K562 (cell line): ENCODE measurements around the gene NUBP2. TPM values are rescaled to one million over a fixed set of nuclear protein-coding genes. Genes with fewer than 3 reads are reported as not detected.

Experiments used
- ESRRB ChIP-seq: fragments of 250-450 bp; sonication (Bioruptor Pico); IDR thresholded peaks from 2 replicates; pipeline ENCODE4 v1.5.0; 2020; ENCODE audit warnings: mild to moderate bottlenecking, moderate library complexity, borderline replicate concordance
- GTF2A2 ChIP-seq: IDR thresholded peaks from 2 replicates; pipeline ENCODE4 v1.6.1; 2016; ENCODE audit warnings: mild to moderate bottlenecking, missing genetic modification characterization, missing compliant biosample characterization
- HIVEP1 ChIP-seq: fragments of 250-450 bp; sonication (Bioruptor Pico); IDR thresholded peaks from 2 replicates; pipeline ENCODE4 v1.4.0; 2020; ENCODE audit warnings: mild to moderate bottlenecking
- TSHZ1 ChIP-seq: fragments of 250-450 bp; sonication (Bioruptor Pico); IDR thresholded peaks from 2 replicates; pipeline ENCODE4 v1.4.0; 2020; ENCODE audit warnings: mild to moderate bottlenecking, moderate library complexity
- ZNF143 ChIP-seq: sonication (generic); formaldehyde crosslinking; IDR thresholded peaks from 2 replicates; pipeline ENCODE4 v1.9.0; 2022; ENCODE audit warnings: mild to moderate bottlenecking, missing genetic modification reagents
- polyA plus RNA-seq, 8 experiments: library from polyadenylated mRNA; depleted of rRNA in 4 of 8; stranded (reverse) in 5 of 8; unstranded in 3 of 8; fragments of >200 nt; fragmentation: Nextera tagmentation in 2 of 8; fragmentation: Illumina TruSeq in 1 of 8; extraction: Ambion mirVana in 2 of 8; extraction: Trizol in 1 of 8; gene quantifications; 2 replicates each; pipeline versions ENCODE4 v1.2.1 to v1.2.3, GENCODE V29; 2011 to 2014; ENCODE audit warnings: inconsistent platforms in 1 of 8, missing spikeins in 1 of 8
- total RNA-seq, 7 experiments: library from RNA; depleted of rRNA in 6 of 7; stranded (reverse); fragments of >200 nt in 6 of 7; fragmentation: Illumina TruSeq in 2 of 7; extraction: Trizol in 2 of 7; gene quantifications; 2 replicates each; pipeline versions ENCODE4 v1.2.1 to v1.2.3, GENCODE V29; 2011 to 2021; ENCODE audit warnings: low replicate concordance in 1 of 7

Gene NUBP2
- total and polyA plus RNA-seq, 9 of the 15 experiments (the other 6 are each of a cell fraction or from before 2014, with no cell fraction given): 1.8 to 115 (median 24.0) TPM

- TF ChIP-seq TSHZ1 (CRISPR knock-in tag) (no peak), GTF2A2 (tag) (no peak), HIVEP1 (CRISPR knock-in tag) (no peak), ZNF143 (CRISPR knock-in tag) (peak; percentile 50), ESRRB (CRISPR knock-in tag) (no peak)
Measured at GRCh38 chr16:1826691-1827573, 44.2 kb downstream of the NUBP2 start, which contains the start of the genes FAHD1 and HAGH (continued).
